Measurements from ENCODE around the gene BRMS1L.

- TF ChIP-seq POLR2A (IDR thresholded peaks at IDR 0.05), result no peak
- TF ChIP-seq CTCF (IDR thresholded peaks at IDR 0.05), result peak in 1 of 5 experiments; percentile 21
- TF ChIP-seq POLR2AphosphoS5 (IDR thresholded peaks at IDR 0.05), result no peak
- TF ChIP-seq EP300 (IDR thresholded peaks at IDR 0.05; ENCODE audit: low read depth), result no peak
Observed at GRCh38 chr14:35897616-35898111, 71.5 kb downstream of the BRMS1L start.

Data from transverse colon (tissue), 4 donors.